HG03354 (cell line): Measurements from ENCODE around the gene ANKRD44.

Source experiments
- ATAC-seq: cut with Tn5 transposase; IDR thresholded peaks from one replicate; pipeline ENCODE4 v1.9.1; 2021; ENCODE audit warnings: mild to moderate bottlenecking; ENCODE audit not compliant: unreplicated experiment, poor library complexity, severe bottlenecking

Gene ANKRD44

DNA sequence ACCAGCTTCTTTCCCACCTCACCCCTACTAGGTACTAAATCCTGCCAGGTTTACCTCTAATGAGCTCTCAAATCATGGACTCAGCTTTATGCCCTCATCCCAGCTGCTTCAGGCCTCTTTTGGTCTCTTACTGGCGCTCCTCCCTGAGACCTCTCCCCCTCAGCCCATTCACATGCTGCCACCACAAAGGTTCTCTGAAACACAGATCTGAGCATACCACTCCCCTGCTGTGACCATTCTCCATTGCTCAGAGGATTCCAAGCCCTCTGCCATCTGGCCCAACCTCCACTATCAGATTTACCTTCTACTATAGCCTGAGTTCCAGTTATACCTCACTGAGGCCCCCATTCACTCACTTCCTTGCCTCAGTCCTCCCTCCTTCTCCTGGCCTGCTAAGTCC lies 174.8 kb downstream of the ANKRD44 start:
- ATAC-seq = no peak

DNA sequence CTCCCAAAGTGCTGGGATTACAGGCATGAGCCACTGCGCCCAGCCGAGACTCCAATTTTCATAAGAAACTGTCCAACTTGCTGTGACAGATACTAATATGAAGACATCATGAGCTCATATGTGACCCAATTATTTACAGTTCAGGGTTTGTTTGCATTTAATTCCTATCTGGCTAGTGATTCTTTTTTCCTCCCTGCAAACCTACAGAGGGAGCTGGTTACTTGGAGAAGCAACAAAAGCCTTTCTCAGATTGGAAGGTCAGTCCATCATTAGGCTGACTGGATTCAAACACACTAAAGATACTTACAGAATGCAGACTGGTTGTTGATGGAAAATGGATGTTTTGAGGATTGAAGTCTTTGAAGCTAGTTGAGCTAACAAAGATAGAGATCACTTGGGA lies 176.4 kb downstream of the ANKRD44 start:
- ATAC-seq = no peak

GRCh38 chr2:197131558-197131855 lies 179.1 kb downstream of the ANKRD44 start:
- ATAC-seq = peak; percentile 64

- ATAC-seq = peak; percentile 91
These were observed 180.3 kb downstream of the ANKRD44 start for GRCh38 chr2:197130318-197130717.

GRCh38 chr2:197128897-197129296 lies 181.7 kb downstream of the ANKRD44 start:
- no peak for ATAC-seq

DNA sequence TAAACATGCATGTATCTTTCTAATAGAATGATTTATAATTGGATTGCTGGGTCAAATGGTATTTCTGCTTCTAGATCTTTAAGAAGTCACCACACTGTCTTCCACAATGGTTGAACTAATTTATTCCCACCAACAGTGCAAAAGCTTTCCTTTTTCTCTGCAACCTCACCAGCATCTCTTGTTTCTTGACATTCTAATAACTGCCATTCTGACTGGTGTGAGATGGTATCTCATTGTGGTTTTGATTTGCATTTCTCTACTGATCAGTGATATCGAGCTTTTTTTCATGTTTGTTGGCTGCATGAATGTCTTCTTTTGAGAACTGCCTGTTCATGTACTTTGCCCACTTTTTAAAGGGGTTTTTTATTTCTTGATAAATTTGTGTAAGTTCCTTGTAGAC lies 182.5 kb downstream of the ANKRD44 start:
- ATAC-seq = no peak

DNA sequence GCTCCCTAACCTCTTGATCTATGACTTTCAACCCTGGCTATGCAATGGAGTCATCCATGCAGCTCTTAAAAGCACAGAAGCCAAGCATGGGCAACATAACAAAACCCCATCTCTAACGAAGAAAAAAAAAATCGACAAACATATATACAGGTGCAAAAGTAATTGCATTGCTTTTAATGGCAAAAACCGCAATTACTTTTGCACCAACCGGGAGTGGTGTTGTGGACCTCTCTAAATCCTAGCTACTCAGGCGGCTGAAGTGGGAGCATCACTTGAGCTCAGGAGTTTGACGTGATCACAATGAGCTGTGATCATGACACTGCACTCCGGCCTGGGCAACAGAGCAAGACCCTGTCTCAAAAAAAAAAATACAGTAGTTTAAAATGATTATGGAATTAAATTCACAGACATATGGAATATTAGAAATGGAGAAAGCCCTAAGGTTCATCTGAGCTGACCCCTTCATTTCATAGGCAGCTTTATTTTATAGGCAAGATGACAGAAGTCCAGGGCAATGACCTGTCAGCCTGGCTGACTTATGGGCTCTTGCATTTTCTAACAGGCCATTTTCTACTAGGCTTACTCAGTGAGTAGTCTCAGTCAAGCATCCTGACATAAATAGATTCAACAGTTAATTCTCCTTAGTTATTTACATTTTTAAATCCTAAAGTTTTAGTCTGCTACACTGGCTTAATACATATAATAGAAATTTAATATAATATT lies 183.8 kb downstream of the ANKRD44 start:
- no peak for ATAC-seq

- no peak for ATAC-seq
These were observed 185.8 kb downstream of the ANKRD44 start for GRCh38 chr2:197124639-197125390.

- no peak for ATAC-seq
These were observed 187.8 kb downstream of the ANKRD44 start for GRCh38 chr2:197122821-197123220.

DNA sequence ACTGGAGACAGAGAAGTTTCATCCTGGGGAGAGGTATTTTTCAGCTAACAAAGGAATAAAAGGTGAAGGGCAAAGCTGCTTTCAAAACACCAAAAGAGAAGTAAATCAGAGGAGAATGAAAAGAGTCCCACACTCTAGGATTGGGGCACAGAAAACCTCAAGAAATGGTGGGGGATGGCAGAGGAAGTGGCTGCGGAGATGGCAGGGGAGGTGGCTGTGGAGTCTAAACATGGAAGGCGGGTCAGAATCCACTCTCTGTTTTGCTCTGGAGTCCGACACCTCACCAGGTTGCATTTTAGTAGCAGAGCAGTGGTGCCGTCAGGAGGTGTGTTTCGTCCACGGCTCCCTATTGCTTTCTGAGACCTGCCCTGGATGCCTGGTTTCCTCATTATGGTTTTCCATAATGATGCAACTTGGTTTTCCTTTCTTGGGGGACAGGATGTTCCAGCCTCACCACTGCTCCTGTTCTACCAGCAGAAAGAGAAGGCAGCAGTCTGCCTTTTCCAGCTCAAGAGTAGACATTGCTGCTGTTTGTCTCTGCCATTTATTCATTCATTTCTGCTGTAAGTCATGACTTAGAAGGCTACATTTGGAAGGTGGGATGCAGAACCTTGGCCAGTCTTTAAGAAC lies 188.7 kb downstream of the ANKRD44 start:
- ATAC-seq = no peak

DNA sequence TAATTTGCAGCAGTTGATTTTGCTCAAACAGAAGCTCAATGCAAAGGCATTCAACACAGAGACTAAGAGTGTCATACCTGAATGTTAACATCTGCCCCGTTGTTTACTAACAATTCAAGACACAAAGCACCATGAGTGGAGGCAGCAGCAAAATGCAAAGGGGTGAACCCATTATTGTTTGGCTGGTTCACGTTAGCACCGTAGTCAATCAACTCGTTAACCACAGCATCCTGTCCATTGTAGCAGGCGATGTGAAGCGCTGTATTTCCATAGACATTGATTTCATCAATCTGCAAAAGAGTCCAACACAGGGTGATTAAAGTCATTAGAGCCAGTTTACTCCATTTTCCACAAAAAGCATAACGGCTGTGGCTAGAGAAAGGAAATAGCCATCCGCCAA lies 189.3 kb downstream of the ANKRD44 start:
- ATAC-seq = no peak

DNA sequence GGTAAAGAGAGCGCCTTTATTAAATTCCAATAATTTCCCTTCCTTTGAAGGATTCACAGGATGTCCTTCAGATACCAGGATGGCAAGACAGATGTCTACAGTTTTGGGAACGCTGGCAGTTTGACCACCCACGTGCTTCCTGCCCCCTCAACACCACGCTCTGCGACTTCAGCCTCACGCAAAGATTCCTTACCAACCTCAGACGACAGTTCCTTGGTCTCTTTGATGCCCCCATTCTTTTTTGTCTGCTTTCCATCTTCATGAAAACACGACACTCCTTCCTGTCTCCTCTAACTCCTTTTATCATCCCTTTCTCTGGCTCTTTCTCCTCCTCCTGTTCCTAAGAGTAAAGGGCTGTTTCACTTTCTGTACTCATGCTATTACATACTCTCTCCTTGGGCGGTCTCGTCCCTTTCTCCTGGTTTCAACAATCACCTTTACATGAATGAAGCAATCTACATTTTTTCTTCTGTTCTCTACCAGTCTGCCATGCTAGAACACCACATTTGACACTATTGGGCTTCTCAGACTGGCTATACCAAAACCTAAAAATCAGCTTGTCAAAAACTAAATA lies 194.2 kb downstream of the ANKRD44 start:
- ATAC-seq = no peak

DNA sequence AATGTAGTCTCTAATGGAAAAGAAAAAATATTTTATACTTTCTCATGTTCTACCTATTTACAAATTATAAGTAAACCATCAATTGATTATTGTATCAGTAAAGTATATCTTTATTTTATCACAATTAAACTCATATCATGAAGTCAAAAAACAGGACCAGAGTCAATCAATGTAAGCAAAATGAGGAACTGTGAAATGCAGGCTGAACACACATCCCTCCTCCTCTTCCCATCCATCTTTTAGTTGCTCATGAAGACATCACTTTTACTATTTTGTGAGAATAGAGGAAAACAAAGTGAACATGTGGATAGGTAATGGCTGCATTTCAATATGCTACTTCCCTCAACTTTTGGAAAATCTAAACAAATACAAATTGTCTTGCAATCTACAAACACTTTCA lies 195.3 kb downstream of the ANKRD44 start:
- ATAC-seq = no peak

- ATAC-seq = peak; percentile 71
These were observed 197.3 kb downstream of the ANKRD44 start for GRCh38 chr2:197113275-197113711.

GRCh38 chr2:197109326-197109725 lies 201.3 kb downstream of the ANKRD44 start:
- ATAC-seq = no peak

DNA sequence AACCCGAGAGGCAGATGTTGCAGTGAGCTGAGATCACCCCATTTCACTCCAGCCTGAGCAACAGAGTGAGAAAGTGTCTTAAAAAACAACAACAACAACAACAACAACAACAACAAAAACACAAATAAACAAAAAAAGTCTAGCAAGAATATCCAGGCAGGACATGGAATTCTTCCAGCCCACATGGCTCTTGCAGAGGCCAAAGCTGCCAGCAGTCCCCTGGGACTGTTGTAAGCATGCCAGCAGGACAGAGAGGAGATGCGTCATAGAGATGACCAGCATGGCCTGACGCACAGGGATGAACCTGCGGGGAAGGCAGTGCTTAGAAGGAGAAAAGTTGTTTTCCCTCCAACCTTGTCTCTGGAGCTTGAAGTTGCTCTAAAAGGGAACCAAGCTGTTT lies 201.8 kb downstream of the ANKRD44 start:
- no peak for ATAC-seq

GRCh38 chr2:197107291-197108269 lies 203.0 kb downstream of the ANKRD44 start:
- no peak for ATAC-seq

DNA sequence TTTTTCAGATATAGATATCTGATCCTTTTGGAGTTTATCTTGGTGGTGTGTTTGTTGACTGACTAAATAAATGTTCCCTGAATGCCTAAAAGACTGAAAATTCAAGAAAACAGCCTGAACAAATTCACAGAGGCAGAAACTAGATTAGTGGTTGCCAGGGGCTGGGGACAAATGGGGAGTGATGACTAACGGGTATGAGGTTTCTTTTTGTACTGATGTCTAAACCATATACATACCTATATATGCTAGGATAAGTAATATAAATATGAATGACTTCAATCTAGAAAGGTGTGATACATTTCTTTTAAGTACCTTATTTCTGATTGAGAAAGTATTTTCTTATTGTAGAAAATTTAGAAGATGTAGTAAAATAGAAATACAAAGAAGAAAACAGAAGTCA lies 207.2 kb downstream of the ANKRD44 start:
- ATAC-seq = no peak

- ATAC-seq = no peak
These were observed 208.3 kb downstream of the ANKRD44 start for GRCh38 chr2:197102231-197102630.

GRCh38 chr2:197101519-197101918 lies 209.1 kb downstream of the ANKRD44 start:
- ATAC-seq = no peak
